Stimulated activated CD4-positive, alpha-beta T cell treated with anti-CD3 and anti-CD28 coated beads, Interleukin-15, amount 100 ng/mL, for 24 hours (primary cell): ENCODE data around the gene PWWP2B.
"Not testable (repeated sequence)": the region's sequence is repeated elsewhere in the genome, so short reads cannot be mapped to it uniquely, and the experiment has no call there.

ENCODE experiments used
- DNase-seq: peaks from one replicate; pipeline ENCODE4 v3.0.0-alpha.2; 2020

Gene PWWP2B

GRCh38 chr10:132363921-132364593 lies 32.9 kb upstream of the PWWP2B start:
- peak; percentile 38 for DNase-seq

DNA sequence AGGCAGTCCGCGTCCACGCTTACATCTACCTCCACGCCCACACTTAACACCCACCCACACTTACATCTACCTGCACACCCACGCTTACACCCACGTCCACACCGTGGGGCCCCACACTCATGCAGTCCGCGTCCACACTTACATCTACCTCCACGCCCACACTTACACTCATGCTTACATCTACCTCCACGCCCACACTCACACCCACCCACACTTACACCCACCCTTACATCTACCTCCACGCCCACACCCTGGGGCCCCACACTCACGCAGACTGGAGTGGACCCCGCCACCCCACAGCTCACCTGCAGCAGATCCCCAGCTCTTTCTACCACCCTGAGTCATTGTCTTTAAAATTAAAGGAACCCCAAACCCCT lies 32.4 kb upstream of the PWWP2B start:
- DNase-seq, result peak; percentile 91

- no peak for DNase-seq
Observed at GRCh38 chr10:132365102-132365501, 31.9 kb upstream of the PWWP2B start.

- no peak for DNase-seq
Observed at GRCh38 chr10:132366006-132366405, 31.0 kb upstream of the PWWP2B start.

DNA sequence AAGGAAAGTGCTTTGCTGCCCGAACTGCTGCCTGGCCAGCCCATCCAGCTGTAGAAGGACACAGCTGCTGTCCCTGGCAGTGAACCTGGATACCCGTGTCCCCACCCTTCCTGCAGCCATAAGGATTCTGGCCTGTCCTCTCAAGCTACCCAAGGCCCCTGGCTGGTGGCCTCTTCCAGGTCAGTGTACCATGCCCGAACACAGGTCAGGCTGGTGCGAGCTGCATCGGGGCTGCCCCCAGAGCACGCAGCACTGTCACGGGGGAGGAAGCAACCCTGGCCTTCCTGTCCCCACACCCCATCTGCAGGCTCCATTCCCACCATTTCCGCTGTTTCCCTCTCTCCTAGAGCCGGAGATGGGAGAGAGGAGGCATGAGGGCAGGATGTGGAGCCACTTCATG lies 30.5 kb upstream of the PWWP2B start:
- no peak for DNase-seq

DNA sequence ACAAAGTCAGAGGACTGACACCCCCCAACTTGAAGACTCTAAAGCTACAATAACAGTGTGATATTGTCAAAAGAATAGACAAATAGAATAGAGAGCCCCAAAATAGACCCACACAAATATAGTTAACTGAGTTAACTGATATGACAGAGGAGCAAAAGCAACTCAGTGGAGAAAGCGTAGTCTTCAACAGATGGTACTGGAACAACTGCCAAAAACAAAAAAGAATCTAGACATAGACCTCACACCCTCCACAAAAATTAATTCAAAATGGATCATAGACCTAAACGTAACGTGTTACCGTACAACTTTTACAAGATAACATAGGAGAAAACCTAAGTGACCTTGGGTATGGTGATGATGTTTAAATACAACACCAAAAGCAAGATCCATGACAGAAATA lies 28.6 kb upstream of the PWWP2B start:
- no peak for DNase-seq

DNA sequence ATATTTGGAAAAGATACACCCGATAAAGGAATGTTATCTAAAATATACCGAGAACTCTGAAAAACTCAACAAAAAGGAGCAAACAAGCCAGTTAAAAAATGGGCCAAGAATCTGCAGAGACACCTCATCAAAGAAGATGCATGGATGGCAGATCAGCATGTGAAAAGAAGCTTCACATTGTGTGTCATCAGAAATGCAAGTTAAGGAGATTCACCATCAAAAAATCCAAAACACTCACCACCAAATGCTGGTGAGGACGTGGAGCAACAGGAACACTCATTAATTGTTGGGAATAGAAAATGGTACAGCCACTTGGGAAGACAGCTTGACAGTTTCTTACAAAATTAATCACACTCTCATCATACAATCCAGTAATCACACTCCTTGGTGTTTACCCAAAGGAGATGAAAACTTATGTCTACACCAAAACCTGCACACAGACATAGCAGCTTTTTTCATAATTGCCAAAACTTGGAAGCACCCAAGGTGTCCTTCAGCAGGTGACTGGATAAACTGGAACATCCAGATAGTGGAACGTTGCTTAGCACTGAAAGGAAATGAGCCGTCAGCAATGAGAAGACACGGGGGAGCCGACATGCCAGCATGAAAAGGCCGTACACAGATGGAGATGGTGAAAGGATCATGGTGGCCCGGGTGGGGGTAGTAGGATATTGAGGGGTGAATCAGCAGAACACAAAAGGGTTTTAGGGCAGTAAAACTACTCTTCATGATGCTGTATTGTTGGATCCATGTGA lies 27.9 kb upstream of the PWWP2B start:
- DNase-seq, result no peak

DNA sequence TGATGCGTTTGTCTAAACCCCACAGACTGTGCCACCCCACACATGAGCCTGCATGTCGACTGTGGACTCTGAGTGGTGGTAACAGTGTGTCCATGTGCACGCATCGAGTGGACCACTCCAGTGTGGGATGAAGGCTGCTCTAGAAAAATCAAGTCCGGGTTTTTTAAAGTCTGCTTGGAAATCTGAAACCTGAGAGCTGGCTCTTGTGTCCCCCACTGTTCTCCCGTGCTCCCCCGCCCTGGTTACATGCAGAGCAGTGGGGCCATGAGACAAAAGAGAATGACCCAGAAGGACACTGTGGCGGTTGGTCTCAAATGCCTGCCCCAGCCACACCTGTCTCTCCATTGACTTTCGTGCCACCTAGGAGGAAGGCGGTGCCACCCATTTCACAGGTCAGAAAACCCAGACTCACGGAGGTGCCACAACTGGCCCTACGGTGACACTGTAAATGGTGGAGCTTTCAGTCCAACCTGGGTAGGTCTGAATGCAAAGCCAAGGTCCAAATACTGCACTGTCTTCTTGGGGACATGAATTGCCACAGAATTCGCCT lies 27.3 kb upstream of the PWWP2B start:
- no peak for DNase-seq

DNA sequence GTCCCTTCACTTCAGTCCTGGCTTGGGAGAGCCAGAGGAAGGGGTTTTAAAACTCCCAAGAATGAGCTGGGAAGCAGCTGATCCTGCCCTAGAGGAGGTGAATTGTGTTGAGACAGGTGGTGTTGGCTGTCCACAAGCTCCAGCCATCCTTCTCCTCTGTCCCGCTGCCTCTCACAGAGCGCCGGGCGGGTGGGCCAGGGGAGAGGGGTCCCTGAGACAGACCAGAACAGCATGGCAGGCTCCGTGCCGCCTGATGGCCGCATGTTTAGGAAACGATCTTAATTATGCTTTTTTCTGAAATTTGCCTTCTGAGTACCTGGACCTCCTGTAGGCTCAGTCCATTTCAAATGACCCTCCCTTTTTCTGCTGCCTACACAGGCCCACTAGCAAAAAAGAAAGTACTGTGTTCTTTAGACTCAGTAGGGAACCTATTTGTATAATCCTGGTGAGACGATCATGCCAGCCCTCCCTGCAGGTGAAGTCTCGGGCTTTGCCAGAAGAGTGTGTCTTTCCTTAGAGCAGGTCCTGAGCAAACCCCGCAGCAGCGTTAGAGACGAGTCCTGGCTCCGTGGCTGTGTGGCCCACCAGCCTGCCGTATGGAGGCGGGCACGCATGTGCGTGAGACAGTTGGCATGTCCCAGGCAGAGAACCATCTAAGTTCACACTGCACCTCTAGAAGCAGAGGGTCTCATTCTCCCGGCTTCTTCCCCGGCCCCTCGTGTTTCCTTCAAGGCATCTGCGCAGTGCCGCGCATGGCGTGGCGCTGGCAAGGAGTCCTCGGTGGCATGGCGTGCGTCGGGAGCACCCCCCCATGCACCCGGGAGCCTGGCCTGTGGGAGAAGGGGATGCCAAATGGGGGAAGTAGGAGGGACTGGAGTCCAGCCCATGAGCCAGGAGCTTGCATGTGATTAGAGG lies 26.3 kb upstream of the PWWP2B start:
- DNase-seq, result no peak

DNA sequence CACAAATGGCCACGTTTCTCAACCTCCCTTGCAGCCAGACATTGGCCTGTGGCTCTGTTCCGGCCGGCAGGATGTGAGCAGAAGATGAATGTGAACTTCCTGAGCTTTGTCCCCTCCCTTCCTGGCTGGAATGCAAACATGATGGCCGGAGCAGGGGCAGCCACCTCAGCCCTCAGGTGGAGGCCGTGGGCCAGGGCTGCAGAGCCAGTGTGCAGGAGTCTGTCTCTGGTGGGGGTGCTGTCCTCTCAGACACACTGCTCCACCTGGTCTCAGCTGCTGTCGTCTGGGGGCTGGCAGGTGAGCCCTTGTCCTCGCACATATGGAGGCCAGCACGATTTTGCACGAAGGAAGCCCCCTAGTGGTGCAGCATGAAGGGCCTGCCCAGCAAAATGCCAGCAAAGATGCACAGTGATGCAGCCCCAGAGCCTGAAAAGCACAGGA lies 25.3 kb upstream of the PWWP2B start:
- peak; percentile 46 for DNase-seq

DNA sequence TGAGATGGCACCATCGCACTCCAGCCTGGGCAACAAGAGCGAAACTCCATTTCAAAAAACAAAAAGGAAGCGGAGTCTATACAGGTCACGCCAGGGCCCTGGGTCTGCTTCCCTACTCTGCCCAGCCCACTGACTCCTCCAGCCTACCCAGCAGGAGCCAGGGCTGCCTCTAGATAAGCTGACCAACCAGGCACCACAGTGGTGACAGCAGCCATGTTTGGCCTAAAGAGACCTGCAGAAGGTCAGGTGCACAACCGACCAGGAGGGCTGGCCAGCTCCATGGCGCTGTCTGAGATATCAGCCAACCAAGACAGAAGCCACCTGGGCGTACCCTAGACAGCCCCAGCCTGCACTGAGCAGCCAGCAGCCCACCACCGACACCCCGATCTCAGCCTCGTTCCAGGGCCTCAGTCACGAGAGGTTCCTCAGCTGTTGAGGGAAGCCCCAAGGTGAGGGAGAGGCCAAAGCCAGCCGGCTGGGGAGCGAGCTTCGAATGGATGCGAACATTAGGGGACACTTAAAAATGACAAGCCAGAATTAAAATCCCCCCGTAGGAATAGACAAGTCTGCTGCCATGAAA lies 24.4 kb upstream of the PWWP2B start:
- DNase-seq, result no peak

DNA sequence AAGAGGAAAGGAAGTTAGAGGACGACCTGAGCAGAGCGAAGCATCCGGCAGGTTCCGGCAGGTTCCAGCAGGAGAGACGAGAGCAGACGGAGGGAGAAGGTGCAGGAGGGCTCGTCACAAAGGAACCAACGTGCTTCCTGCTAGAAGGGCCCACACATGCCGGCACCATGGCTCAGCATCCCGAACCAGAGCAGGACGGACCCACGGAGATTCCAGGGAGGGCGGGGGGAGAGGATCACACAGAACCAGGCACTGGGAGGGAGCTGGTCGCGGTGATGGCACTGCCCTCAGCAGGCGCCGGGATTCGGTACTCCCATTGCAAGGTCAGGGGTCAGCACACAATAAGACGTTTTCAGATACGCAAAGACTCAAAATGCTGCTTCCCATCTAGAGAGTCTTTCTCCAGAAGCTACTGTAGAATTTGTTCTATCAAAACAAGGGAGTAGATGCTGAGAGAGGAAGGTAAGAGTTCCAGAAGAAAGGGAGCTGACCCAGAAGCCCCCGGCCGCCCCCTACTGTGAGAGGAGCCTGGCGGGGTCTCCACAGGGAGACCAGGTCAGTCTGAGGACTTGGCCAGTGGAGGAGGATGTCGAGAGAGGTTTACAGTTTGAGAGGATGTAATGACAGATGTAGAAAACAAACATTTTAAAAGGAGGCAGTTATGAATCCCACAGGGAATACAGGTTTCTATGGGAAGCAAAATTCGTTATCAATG lies 23.6 kb upstream of the PWWP2B start:
- no peak for DNase-seq

DNA sequence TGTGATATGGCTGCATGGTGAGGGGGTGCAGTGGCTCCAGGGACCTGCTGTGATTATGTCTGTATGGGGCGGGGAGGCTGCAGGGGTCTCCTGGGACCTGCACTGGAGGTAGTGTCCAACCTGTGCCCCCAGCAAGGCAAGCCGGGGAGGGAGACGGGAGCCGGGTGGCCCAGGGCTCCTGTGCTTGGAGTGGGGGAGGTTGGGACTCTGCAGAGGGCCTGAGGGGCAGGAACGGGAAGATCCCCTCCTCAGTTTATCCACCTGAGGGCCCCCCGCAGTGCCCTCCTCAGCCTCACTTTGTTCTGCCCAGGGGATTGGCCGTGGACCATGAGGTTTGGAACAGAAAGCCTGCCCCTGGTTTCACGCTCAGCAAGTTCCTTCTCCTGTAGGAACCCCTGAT lies 22.8 kb upstream of the PWWP2B start:
- DNase-seq, result no peak

- no peak for DNase-seq
Observed at GRCh38 chr10:132374612-132375011, 22.4 kb upstream of the PWWP2B start.

- no peak for DNase-seq
Observed at GRCh38 chr10:132375116-132375794, 21.7 kb upstream of the PWWP2B start.

- DNase-seq, result no peak
Observed at GRCh38 chr10:132375795-132376297, 21.2 kb upstream of the PWWP2B start.

DNA sequence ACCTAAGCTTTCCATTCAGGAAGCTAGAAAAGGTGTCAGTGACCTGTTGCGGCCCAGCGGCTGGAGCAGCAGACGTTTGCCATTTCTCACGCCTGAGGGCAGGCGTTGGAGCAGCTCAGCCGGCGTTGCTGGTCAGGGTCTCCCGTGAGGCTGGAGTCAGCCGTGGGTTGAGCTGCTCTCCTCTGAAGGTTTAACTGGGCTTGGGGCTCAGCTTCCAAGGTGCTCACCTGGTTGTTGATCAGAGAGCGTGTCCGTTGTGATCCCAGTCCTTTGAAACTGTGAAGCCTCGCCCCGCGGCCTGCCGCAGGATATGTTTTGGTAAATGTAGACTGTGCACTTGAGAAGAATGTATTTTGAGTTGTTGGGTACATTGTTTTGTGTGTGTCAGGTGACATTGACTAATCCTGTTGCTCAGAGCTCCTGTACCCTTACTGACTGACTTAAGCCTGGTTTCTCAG lies 20.6 kb upstream of the PWWP2B start:
- no peak for DNase-seq

- DNase-seq, result no peak
Observed at GRCh38 chr10:132377326-132377725, 19.7 kb upstream of the PWWP2B start.

- not testable (repeated sequence) for DNase-seq
Observed at GRCh38 chr10:132379026-132379425, 18.0 kb upstream of the PWWP2B start.

- not testable (repeated sequence) for DNase-seq
Observed at GRCh38 chr10:132380986-132381385, 16.0 kb upstream of the PWWP2B start.

GRCh38 chr10:132381741-132382140 lies 15.3 kb upstream of the PWWP2B start:
- DNase-seq, result no peak
